Measurements from ENCODE around the gene IPPK. TPM values are rescaled to one million over a fixed set of nuclear protein-coding genes. Genes with fewer than 3 reads are reported as not detected.

Gene IPPK
- total RNA-seq, 2 experiments from 2014 or later: 8.7 to 9.7 TPM

DNA sequence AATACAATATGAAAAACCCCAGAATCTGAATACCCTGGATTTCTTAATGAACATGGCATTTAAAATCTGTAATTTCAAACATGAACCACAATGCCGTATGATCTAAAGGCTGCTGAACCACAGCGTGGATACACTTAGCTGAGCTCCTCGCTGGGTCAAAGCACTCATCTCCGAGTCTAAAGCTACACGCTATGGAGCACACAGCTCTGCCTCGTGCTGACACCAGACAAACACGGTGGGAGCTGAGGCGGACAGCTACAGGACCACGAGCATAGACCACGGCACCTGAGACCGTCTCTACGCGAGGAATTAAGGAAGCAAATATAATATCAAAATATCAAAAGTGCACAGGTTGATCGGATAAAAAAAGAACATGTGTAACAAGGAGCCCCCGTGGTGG is 42.8 kb upstream of the IPPK start:
- ATAC-seq (no peak), DNase-seq (peak; percentile 12)
- Mint-ChIP-seq H3K4me3 (no peak overlapping the region), H3K4me1 (ENCODE audit: low read depth) (peaks cover 24% of the 10 kb centered on the region), H3K27ac (peak overlapping the region; percentile 52), H3K27me3 (ENCODE audit: low read depth) (no peaks in the 10 kb centered on the region), H3K9me3 (ENCODE audit: insufficient read depth) (no peaks in the 10 kb centered on the region), H3K36me3 (ENCODE audit: low read depth) (peaks cover 45% of the 10 kb centered on the region)
- ChIA-PET CTCF (interaction anchor here (1.5 to 8.1 kb wide), 2 partner anchors 52 to 77 kb away, joined by 3 to 90 read pairs; no protein-coding TSS in a partner anchor), POLR2A (interaction anchor here (0.7 kb wide), 1 partner anchor 251 kb away, joined by 3 read pairs; no protein-coding TSS in a partner anchor)

- Mint-ChIP-seq H3K9me3 (ENCODE audit: insufficient read depth) (no peaks in the 10 kb centered on the region), H3K4me1 (ENCODE audit: low read depth) (peaks cover 31% of the 10 kb centered on the region), H3K4me3 (peak overlapping the region; percentile 61), H3K27ac (peak overlapping the region; percentile 90), H3K27me3 (ENCODE audit: low read depth) (no peaks in the 10 kb centered on the region), H3K36me3 (ENCODE audit: low read depth) (peaks cover 42% of the 10 kb centered on the region)
- CTCF ChIA-PET: interaction anchor here (8.1 kb wide), 1 partner anchor 78 kb away, joined by 90 read pairs; no protein-coding TSS in a partner anchor
- peak; percentile 24 for ATAC-seq
- POLR2A ChIA-PET: no interaction called here
- peak; percentile 30 for DNase-seq
Measured at GRCh38 chr9:92711844-92712243, 41.9 kb upstream of the IPPK start.

- ChIA-PET CTCF (no interaction called here), POLR2A (no interaction called here)
- Mint-ChIP-seq H3K27me3 (ENCODE audit: low read depth) (no peaks in the 10 kb centered on the region), H3K9me3 (ENCODE audit: insufficient read depth) (no peaks in the 10 kb centered on the region), H3K27ac (peak overlapping the region; percentile 73), H3K4me1 (ENCODE audit: low read depth) (peaks cover 38% of the 10 kb centered on the region), H3K4me3 (no peak overlapping the region), H3K36me3 (ENCODE audit: low read depth) (peaks cover 38% of the 10 kb centered on the region)
- ATAC-seq (no peak), DNase-seq (no peak)
Measured at GRCh38 chr9:92711146-92711545, 41.2 kb upstream of the IPPK start.

DNA sequence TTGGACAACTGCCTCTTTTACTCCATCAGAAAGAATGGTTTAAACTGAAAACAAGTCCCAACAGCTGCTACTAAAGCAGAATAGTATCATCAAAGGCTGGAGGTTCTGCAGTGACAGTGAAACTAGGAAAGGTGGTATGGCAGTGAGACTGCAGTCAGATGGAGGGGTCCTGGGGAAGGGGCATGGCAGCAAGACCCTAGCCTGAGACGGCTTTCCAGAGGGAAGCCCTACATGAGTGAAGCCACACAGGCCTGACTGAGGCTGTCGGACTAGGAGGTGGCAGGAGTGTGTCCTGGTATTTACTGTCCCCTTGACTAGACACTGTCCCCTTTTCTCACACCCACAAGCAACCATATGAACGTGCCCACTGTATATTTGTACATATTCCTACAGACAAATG is 40.4 kb upstream of the IPPK start:
- ATAC-seq (no peak), DNase-seq (no peak)
- peaks cover 40% of the 10 kb centered on the region for H3K36me3 Mint-ChIP-seq (ENCODE audit: low read depth)
- H3K27ac Mint-ChIP-seq: peak overlapping the region; percentile 73
- CTCF ChIA-PET: no interaction called here
- no peaks in the 10 kb centered on the region for H3K9me3 Mint-ChIP-seq (ENCODE audit: insufficient read depth)
- no peaks in the 10 kb centered on the region for H3K27me3 Mint-ChIP-seq (ENCODE audit: low read depth)
- POLR2A ChIA-PET: no interaction called here
- H3K4me1 Mint-ChIP-seq (ENCODE audit: low read depth): peaks cover 42% of the 10 kb centered on the region
- H3K4me3 Mint-ChIP-seq: no peak overlapping the region

GRCh38 chr9:92709954-92710353 is 40.0 kb upstream of the IPPK start:
- ATAC-seq: no peak
- Mint-ChIP-seq H3K27ac (peak overlapping the region; percentile 73), H3K4me3 (no peak overlapping the region), H3K9me3 (ENCODE audit: insufficient read depth) (no peaks in the 10 kb centered on the region), H3K36me3 (ENCODE audit: low read depth) (peaks cover 40% of the 10 kb centered on the region), H3K4me1 (ENCODE audit: low read depth) (peaks cover 42% of the 10 kb centered on the region), H3K27me3 (ENCODE audit: low read depth) (no peaks in the 10 kb centered on the region)
- no peak for DNase-seq
- CTCF ChIA-PET: no interaction called here
- POLR2A ChIA-PET: no interaction called here

- Mint-ChIP-seq H3K4me3 (no peak overlapping the region), H3K27ac (no peak overlapping the region), H3K4me1 (ENCODE audit: low read depth) (peaks cover 42% of the 10 kb centered on the region), H3K36me3 (ENCODE audit: low read depth) (peaks cover 39% of the 10 kb centered on the region), H3K9me3 (ENCODE audit: insufficient read depth) (no peaks in the 10 kb centered on the region), H3K27me3 (ENCODE audit: low read depth) (no peaks in the 10 kb centered on the region)
- ATAC-seq (no peak), DNase-seq (no peak)
- POLR2A ChIA-PET: no interaction called here
- CTCF ChIA-PET: no interaction called here
Measured at GRCh38 chr9:92709240-92709639, 39.3 kb upstream of the IPPK start.

DNA sequence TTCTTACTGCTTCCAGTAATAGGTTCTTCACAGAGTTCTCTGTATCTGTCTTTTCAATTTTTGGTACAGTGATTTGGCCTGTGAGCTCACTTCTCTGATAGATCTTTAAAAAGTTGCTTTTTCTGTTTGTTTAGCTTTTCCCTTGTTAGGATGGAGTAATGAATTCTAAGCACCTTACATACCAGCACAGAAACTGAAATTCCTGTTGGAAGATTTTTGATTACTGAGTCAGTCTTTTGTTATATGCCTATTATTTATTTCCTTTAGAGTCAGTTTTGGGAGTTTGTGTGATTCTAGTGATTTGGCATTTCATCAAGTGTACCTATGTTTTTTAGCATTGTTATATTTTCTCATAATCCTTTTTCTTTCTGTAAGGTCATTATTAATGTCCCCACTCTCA is 37.6 kb upstream of the IPPK start:
- ATAC-seq (no peak), DNase-seq (no peak)
- Mint-ChIP-seq H3K4me1 (ENCODE audit: low read depth) (peaks cover 33% of the 10 kb centered on the region), H3K4me3 (no peak overlapping the region), H3K9me3 (ENCODE audit: insufficient read depth) (no peaks in the 10 kb centered on the region), H3K27ac (no peak overlapping the region), H3K27me3 (ENCODE audit: low read depth) (no peaks in the 10 kb centered on the region), H3K36me3 (ENCODE audit: low read depth) (peaks cover 26% of the 10 kb centered on the region)
- POLR2A ChIA-PET: interaction anchor here (0.6 kb wide), 1 partner anchor 37 kb away, joined by 3 read pairs; the partner anchor contains the start of gene IPPK
- CTCF ChIA-PET: interaction anchor here (0.7 to 2.5 kb wide), 8 partner anchors 8 to 382 kb away, joined by 3 to 14 read pairs (median 3); partner anchors contain the start of genes CENPP and IPPK

- H3K4me3 Mint-ChIP-seq: no peak overlapping the region
- H3K36me3 Mint-ChIP-seq (ENCODE audit: low read depth): peaks cover 18% of the 10 kb centered on the region
- CTCF ChIA-PET: interaction anchor here (0.6 to 2.5 kb wide), 9 partner anchors 8 to 567 kb away, joined by 3 to 14 read pairs (median 3); partner anchors contain the start of gene IPPK
- DNase-seq (peak; percentile 68), ATAC-seq (peak; percentile 91)
- no peaks in the 10 kb centered on the region for H3K9me3 Mint-ChIP-seq (ENCODE audit: insufficient read depth)
- no peaks in the 10 kb centered on the region for H3K27me3 Mint-ChIP-seq (ENCODE audit: low read depth)
- POLR2A ChIA-PET: no interaction called here
- H3K4me1 Mint-ChIP-seq (ENCODE audit: low read depth): peaks cover 23% of the 10 kb centered on the region
- peak overlapping the region; percentile 23 for H3K27ac Mint-ChIP-seq
Measured at GRCh38 chr9:92706218-92706940, 36.4 kb upstream of the IPPK start.

DNA sequence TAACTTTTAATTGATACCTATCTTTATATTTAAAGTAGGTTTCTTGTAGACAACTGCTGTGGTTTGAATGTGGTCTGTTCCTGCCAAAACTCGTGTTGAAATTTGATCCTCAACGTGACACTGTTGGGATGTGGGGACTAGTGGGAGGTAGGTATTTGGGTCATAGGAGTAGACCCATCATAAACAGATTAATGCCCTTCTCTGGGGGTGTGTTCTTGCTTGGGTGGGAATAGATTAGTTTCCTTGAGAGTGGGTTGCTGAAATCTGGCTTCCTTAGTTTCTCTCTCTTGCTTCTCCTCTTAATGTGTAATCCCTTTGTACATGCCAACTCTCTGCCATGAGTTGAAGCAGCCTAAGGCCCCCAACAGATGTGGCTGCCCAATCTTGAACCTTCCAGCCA is 34.6 kb upstream of the IPPK start:
- ATAC-seq: no peak
- Mint-ChIP-seq H3K36me3 (ENCODE audit: low read depth) (peaks cover 4% of the 10 kb centered on the region), H3K4me1 (ENCODE audit: low read depth) (peaks cover 18% of the 10 kb centered on the region), H3K9me3 (ENCODE audit: insufficient read depth) (no peaks in the 10 kb centered on the region), H3K27ac (no peak overlapping the region), H3K4me3 (no peak overlapping the region), H3K27me3 (ENCODE audit: low read depth) (no peaks in the 10 kb centered on the region)
- POLR2A ChIA-PET: interaction anchor here (0.9 kb wide), 1 partner anchor 34 kb away, joined by 4 read pairs; the partner anchor contains the start of gene IPPK
- CTCF ChIA-PET: interaction anchor here (1.3 to 2.0 kb wide), 2 partner anchors 34 to 228 kb away, joined by 3 to 7 read pairs; partner anchors contain the start of gene IPPK
- no peak for DNase-seq

DNA sequence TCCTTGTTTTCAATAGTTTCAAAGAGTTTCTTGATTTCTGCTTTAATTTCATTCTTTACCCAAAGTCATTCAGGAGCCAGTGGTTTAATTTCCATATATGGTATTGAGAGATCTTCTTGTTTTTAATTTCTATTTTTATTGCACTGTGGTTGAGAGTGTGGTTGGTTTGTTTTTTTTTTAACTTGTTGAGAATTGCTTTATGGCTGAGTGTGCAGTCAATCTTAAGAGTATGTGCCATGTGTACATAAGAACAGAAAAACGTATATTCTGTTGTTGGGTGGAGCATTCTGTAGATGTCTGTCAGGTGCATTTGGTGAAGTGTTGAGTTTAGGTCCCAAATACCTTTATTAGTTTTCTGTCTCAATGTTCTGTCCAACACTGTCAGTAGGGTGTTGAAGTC is 26.7 kb upstream of the IPPK start:
- Mint-ChIP-seq H3K36me3 (ENCODE audit: low read depth) (peaks cover 21% of the 10 kb centered on the region), H3K4me3 (no peak overlapping the region), H3K4me1 (ENCODE audit: low read depth) (peaks cover 14% of the 10 kb centered on the region), H3K27me3 (ENCODE audit: low read depth) (peaks cover 37% of the 10 kb centered on the region), H3K9me3 (ENCODE audit: insufficient read depth) (peaks cover 16% of the 10 kb centered on the region), H3K27ac (no peak overlapping the region)
- ChIA-PET CTCF (no interaction called here), POLR2A (no interaction called here)
- DNase-seq (no peak), ATAC-seq (no peak)

- Mint-ChIP-seq H3K9me3 (ENCODE audit: insufficient read depth) (no peaks in the 10 kb centered on the region), H3K4me3 (no peak overlapping the region), H3K36me3 (ENCODE audit: low read depth) (no peaks in the 10 kb centered on the region), H3K4me1 (ENCODE audit: low read depth) (no peaks in the 10 kb centered on the region), H3K27ac (no peak overlapping the region), H3K27me3 (ENCODE audit: low read depth) (peaks cover 2% of the 10 kb centered on the region)
- ChIA-PET POLR2A (no interaction called here), CTCF (interaction anchor here (1.2 kb wide), 1 partner anchor 11 kb away, joined by 3 read pairs; no protein-coding TSS in a partner anchor)
- DNase-seq (no peak), ATAC-seq (no peak)
Measured at GRCh38 chr9:92686954-92687353, 17.0 kb upstream of the IPPK start.

DNA sequence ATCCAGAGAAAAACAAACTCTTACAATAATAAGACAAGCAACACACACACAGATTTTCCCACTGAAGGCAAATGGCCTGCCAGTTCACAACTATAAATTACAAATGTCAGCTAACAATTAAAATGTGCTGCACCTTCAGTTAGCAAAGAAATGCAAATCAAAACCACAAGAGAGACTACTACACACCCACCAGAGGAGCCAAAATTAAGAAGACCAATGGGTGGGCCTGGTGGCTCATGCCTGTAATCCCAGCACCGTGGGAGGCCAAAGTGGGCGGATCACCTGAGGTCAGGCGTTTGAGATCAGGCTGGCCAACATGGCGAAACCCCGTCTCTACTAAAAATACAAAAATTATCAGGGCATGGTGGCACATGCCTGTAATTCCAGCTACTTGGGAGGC is 15.1 kb upstream of the IPPK start:
- no peak overlapping the region for H3K27ac Mint-ChIP-seq
- DNase-seq (no peak), ATAC-seq (no peak)
- H3K9me3 Mint-ChIP-seq (ENCODE audit: insufficient read depth): no peaks in the 10 kb centered on the region
- peaks cover 2% of the 10 kb centered on the region for H3K27me3 Mint-ChIP-seq (ENCODE audit: low read depth)
- ChIA-PET POLR2A (no interaction called here), CTCF (interaction anchor here (1.6 kb wide), 1 partner anchor 13 kb away, joined by 3 read pairs; no protein-coding TSS in a partner anchor)
- no peak overlapping the region for H3K4me3 Mint-ChIP-seq
- no peaks in the 10 kb centered on the region for H3K36me3 Mint-ChIP-seq (ENCODE audit: low read depth)
- H3K4me1 Mint-ChIP-seq (ENCODE audit: low read depth): no peaks in the 10 kb centered on the region

Data from activated CD8-positive, alpha-beta T cell treated with anti-CD3 and anti-CD28 coated beads, Interleukin-2, amount 10 ng/mL, durations not matched to agents 7 days and 5 days (primary cell).